ENCODE measurements around the gene SYPL1.

- TF ChIP-seq ZNF76 (CRISPR knock-in tag; IDR thresholded peaks at IDR 0.05; ENCODE audit: borderline replicate concordance) (no peak), SREBF2 (CRISPR knock-in tag; IDR thresholded peaks at IDR 0.05) (no peak), ZNF175 (CRISPR knock-in tag; IDR thresholded peaks at IDR 0.05; ENCODE audit: low read depth) (peak; percentile 60; the same call in 1 of the 2 replicates), POLR2A (conservative IDR thresholded peaks at IDR 0.05) (no peak), HEY1 (CRISPR knock-in tag; IDR thresholded peaks at IDR 0.05; ENCODE audit: borderline replicate concordance) (peak; percentile 93; the same call in 1 of the 2 replicates), ZSCAN29 (IDR thresholded peaks at IDR 0.05) (no peak)
Observed at GRCh38 chr7:106102387-106102966, 9.6 kb downstream of the SYPL1 start.

Measured in K562 (cell line).